Measurements from ENCODE around the gene SLC19A2. TPM values are rescaled to one million over a fixed set of nuclear protein-coding genes. Genes with fewer than 3 reads are reported as not detected.

SLC19A2 gene
- total and polyA plus RNA-seq, 2 of the 8 experiments (the other 6 are each of a cell fraction or from before 2014, with no cell fraction given), result 21.2 to 23.2 TPM

- H3K14ac ChIP-seq (ENCODE audit: insufficient read length), result no peak overlapping the region
- no peak overlapping the region for H2AFZ ChIP-seq (ENCODE audit: low read length)
- H2BK120ac ChIP-seq (replicated peaks; ENCODE audit: low read depth, low read length), result no peak overlapping the region
- H3K4me2 ChIP-seq (ENCODE audit: insufficient read depth in 1 of 2, low read depth in 2 of 2, low read length in 2 of 2), result peak overlapping the region; percentile 88 to 94
- H3K23ac ChIP-seq (ENCODE audit: insufficient read length), result no peak overlapping the region
- no peak overlapping the region for H4K5ac ChIP-seq (ENCODE audit: insufficient read length, low read depth, low read length)
- ChIA-PET CTCF (ENCODE audit: partially characterized antibody) (interaction anchor here (0.9 to 1.5 kb wide), 3 partner anchors 11 to 14 kb away, joined by 3 to 5 read pairs (median 4); no protein-coding TSS in a partner anchor), POLR2A (ENCODE audit: partially characterized antibody) (interaction anchor here (1.0 kb wide), 1 partner anchor 22 kb away, joined by 6 read pairs; no protein-coding TSS in a partner anchor)
- H3K23me2 ChIP-seq (ENCODE audit: low read depth, low read length), result peaks cover 12% of the 10 kb centered on the region
- H4K91ac ChIP-seq (replicated peaks; ENCODE audit: insufficient read length, low read length), result peak overlapping the region; percentile 7
- H3K4ac ChIP-seq (replicated peaks; ENCODE audit: insufficient read length, low read depth, low read length), result no peak overlapping the region
- no peaks in the 10 kb centered on the region for H3K9me3 ChIP-seq (ENCODE audit: insufficient read depth in 2 of 2, low read depth in 1 of 2, low read length in 1 of 2)
- H3K79me1 ChIP-seq (ENCODE audit: low read depth, low read length), result peaks cover 9% of the 10 kb centered on the region
- H2BK12ac ChIP-seq (ENCODE audit: low read depth, low read length), result no peak overlapping the region
- H2BK5ac ChIP-seq (ENCODE audit: low read depth, low read length), result no peak overlapping the region
- H4K20me1 ChIP-seq (replicated peaks in 1 of 2; ENCODE audit: control insufficient read depth in 1 of 2, insufficient read depth in 2 of 2, low read length in 2 of 2), result peaks cover 0 to 8% of the 10 kb centered on the region in 2 experiments
- no peak overlapping the region for H2BK15ac ChIP-seq (ENCODE audit: low read length)
- H3K4me1 ChIP-seq (replicated peaks in 1 of 4; ENCODE audit: control insufficient read depth in 3 of 4, insufficient read depth in 4 of 4, low read length in 3 of 4), result peaks cover 0 to 30% (median 15%) of the 10 kb centered on the region in 4 experiments; a peak in 5 of 7 replicates
- H2AK5ac ChIP-seq (ENCODE audit: low read depth, low read length), result no peak overlapping the region
- H3K9ac ChIP-seq (replicated peaks in 1 of 4; ENCODE audit: extremely low read depth in 1 of 4, low read depth in 3 of 4, low read length in 3 of 4), result no peak overlapping the region
- no peak for FAIRE-seq
- H3K4me3 ChIP-seq (ENCODE audit: extremely low read depth in 1 of 4, insufficient read depth in 2 of 4, low read depth in 3 of 4, low read length in 4 of 4), result peak overlapping the region in 2 of 4 experiments; percentile 84 to 91; a peak in 3 of 8 replicates
- H3K36me3 ChIP-seq (ENCODE audit: control insufficient read depth in 2 of 4, insufficient read depth in 4 of 4, low read length in 3 of 4), result no peaks in the 10 kb centered on the region
- H3K27me3 ChIP-seq (replicated peaks in 1 of 4; ENCODE audit: control insufficient read depth in 3 of 4, extremely low read depth in 1 of 4, insufficient read depth in 3 of 4, low read length in 3 of 4), result no peaks in the 10 kb centered on the region
- H3K18ac ChIP-seq (ENCODE audit: extremely low read depth, low read length), result no peak overlapping the region
- 69% methylated on average over 5 of the region's 5 CpGs; no CpG with 5 or more reads in 1 of the 2 experiments for WGBS, 2 experiments (ENCODE audit: extremely low coverage in 1 of 2, insufficient coverage in 1 of 2, insufficient read length in 1 of 2, insufficient replicate concordance in 2 of 2, low coverage in 1 of 2, low lambda C conversion rate in 2 of 2, missing lambda C conversion rate in 1 of 2)
- no peak for DNase-seq (ENCODE audit: low read depth in 1 of 2, low spot score in 2 of 2)
- no peak overlapping the region for H2BK20ac ChIP-seq (ENCODE audit: low read length)
- TF ChIP-seq E2F6 (IDR thresholded peaks at IDR 0.05) (no peak), EGR1 (IDR thresholded peaks at IDR 0.05; ENCODE audit: borderline replicate concordance, low read depth, low read length) (no peak), CEBPB (IDR thresholded peaks at IDR 0.05; ENCODE audit: low read depth, low read length) (no peak), NANOG (IDR thresholded peaks at IDR 0.05; ENCODE audit: insufficient read depth, low read depth, low read length, poor library complexity, severe bottlenecking) (no peak)
- H3K56ac ChIP-seq (replicated peaks; ENCODE audit: insufficient read length, low read depth, low read length), result no peak overlapping the region
- H4K8ac ChIP-seq (ENCODE audit: extremely low read depth, insufficient read depth, low read length), result no peak overlapping the region
- H3K79me2 ChIP-seq (ENCODE audit: control insufficient read depth in 1 of 2, insufficient read depth in 2 of 2, low read length in 2 of 2), result peaks cover 10 to 65% of the 10 kb centered on the region in 2 experiments; a peak in 3 of 4 replicates
- no peak overlapping the region for H3K27ac ChIP-seq (ENCODE audit: low read depth, low read length)
Observed at GRCh38 chr1:169483500-169483966, 2.2 kb downstream of the SLC19A2 start.

All from H1 (cell line).